Panc1 (cell line): ENCODE data around the gene CD84. TPM values are rescaled to one million over a fixed set of nuclear protein-coding genes. Genes with fewer than 3 reads are reported as not detected.

Experiments
- ATAC-seq: fragments of 200-7000 bp; cut with Tn5 transposase; 2 replicates; pipeline ENCODE4 v1.9.1; 2020; ENCODE audit warnings: mild to moderate bottlenecking, moderate library complexity
- BruUV-seq: library from RNA; stranded (reverse); fragments of 400-500 nt; replicated peaks from 2 replicates; lab custom pipeline; 2021; lab: Mats Ljungman, UMichigan
- CTCF ChIA-PET: fragments of 300-600 bp; sonication (Branson Sonifier 250); formaldehyde crosslinking; loops from one replicate; lab custom pipeline; 2022; ENCODE audit warnings: antibody characterized with exemption; lab: Charles Lee
- POLR2A ChIA-PET: fragments of 300-600 bp; sonication (Branson Sonifier 250); formaldehyde crosslinking; loops from one replicate; lab custom pipeline; 2022; ENCODE audit warnings: antibody characterized with exemption; lab: Charles Lee
- DNase-seq: peaks from one replicate; pipeline ENCODE4 v3.0.0-alpha.2; 2010; ENCODE audit warnings: low read depth, low spot score
- H3K27ac ChIP-seq: 2 replicates; pipeline ENCODE4 v1.5.1; 2011; ENCODE audit warnings: mild to moderate bottlenecking, low read length, inconsistent platforms
- H3K27me3 ChIP-seq: fragments of 200-500 bp; sonication (Bioruptor generic); 2 replicates; pipeline ENCODE4 v1.6.0; 2014; ENCODE audit warnings: low read length, inconsistent platforms; ENCODE audit not compliant: control insufficient read depth, insufficient read depth
- H3K36me3 ChIP-seq: fragments of 200-500 bp; sonication (Bioruptor generic); 2 replicates; pipeline ENCODE4 v1.5.1; 2014; ENCODE audit warnings: inconsistent platforms, mild to moderate bottlenecking, low read length, moderate library complexity; ENCODE audit not compliant: control insufficient read depth, insufficient read depth
- H3K4me1 ChIP-seq: 2 replicates; pipeline ENCODE4 v1.5.1; 2011; ENCODE audit warnings: inconsistent platforms, mild to moderate bottlenecking, low read length, moderate library complexity; ENCODE audit not compliant: control insufficient read depth, insufficient read depth
- H3K4me3 ChIP-seq, 2 experiments: 2 replicates each; pipeline ENCODE4 v1.5.1; 2011 to 2012; ENCODE audit warnings: low read depth in 2 of 2, low read length in 2 of 2, mild to moderate bottlenecking in 2 of 2, inconsistent platforms in 1 of 2, moderate library complexity in 1 of 2
- H3K9me3 ChIP-seq: fragments of 200-500 bp; sonication (Bioruptor generic); 2 replicates; pipeline ENCODE4 v1.5.1; 2014; ENCODE audit warnings: low read depth, mild to moderate bottlenecking, inconsistent platforms, low read length, moderate library complexity; ENCODE audit not compliant: control insufficient read depth, insufficient read depth
- CTCF ChIP-seq: fragments of 450-650 bp; IDR thresholded peaks from 2 replicates; pipeline ENCODE4 v1.5.1; 2017; ENCODE audit warnings: mild to moderate bottlenecking
- POLR2AphosphoS5 ChIP-seq: IDR thresholded peaks from 2 replicates; pipeline ENCODE4 v1.6.1; 2012; ENCODE audit warnings: mild to moderate bottlenecking, low read depth, low read length, moderate library complexity
- REST ChIP-seq, 2 experiments: IDR thresholded peaks; 2 replicates each; pipeline ENCODE4 v1.6.1; 2011 to 2012; ENCODE audit warnings: low read depth in 2 of 2, control low read depth in 1 of 2, low read length in 1 of 2, mild to moderate bottlenecking in 1 of 2, moderate library complexity in 1 of 2; ENCODE audit not compliant: insufficient read depth in 1 of 2
- SIN3A ChIP-seq: IDR thresholded peaks from 2 replicates; pipeline ENCODE4 v1.6.1; 2012; ENCODE audit warnings: low read depth, mild to moderate bottlenecking, low read length, moderate library complexity, borderline replicate concordance; ENCODE audit not compliant: insufficient read depth
- TCF7L2 ChIP-seq: IDR thresholded peaks from 2 replicates; pipeline ENCODE4 v1.6.1; 2011; ENCODE audit warnings: mild to moderate bottlenecking, low read depth, low read length, inconsistent platforms
- in situ Hi-C: cut with HindIII; loops from 2 replicates; pipeline ENCODE4 v1.10.0; 2016; ENCODE audit warnings: low sequenced_read_pairs, low pct_unique_long_range_greater_than_20kb
- intact Hi-C: fragments of 100-400 bp; cut with micrococcal nuclease; formaldehyde crosslinking; loops from one replicate; pipeline ENCODE4 v1.10.0; 2022; ENCODE audit not compliant: unreplicated experiment
- total RNA-seq: library from RNA; stranded (reverse); gene quantifications from one replicate; pipeline ENCODE4 v1.2.1, GENCODE V29; 2021; ENCODE audit not compliant: unreplicated experiment

The CD84 gene
- total RNA-seq, 1 experiment from 2014 or later, result 0.26 TPM

- in situ Hi-C loops, result no loop called here
- peaks cover 2% of the 10 kb centered on the region; the same call in 1 of the 2 replicates for H3K27me3 ChIP-seq
- TF ChIP-seq CTCF (no peak), REST (IDR thresholded peaks at IDR 0.05; ENCODE audit: insufficient read depth in 1 of 2, low read depth in 2 of 2, low read length in 1 of 2) (no peak), TCF7L2 (no peak), SIN3A (no peak), POLR2AphosphoS5 (no peak)
- intact Hi-C loops, result no loop called here
- H3K9me3 ChIP-seq, result no peaks in the 10 kb centered on the region
- H3K4me3 ChIP-seq, result no peak overlapping the region
- no peak for DNase-seq
- ChIA-PET POLR2A (no interaction called here), CTCF (no interaction called here)
- no peaks in the 10 kb centered on the region for H3K36me3 ChIP-seq
- no peaks in the 10 kb centered on the region for H3K4me1 ChIP-seq
- no TSS peak for BruUV-seq
- no peak overlapping the region for H3K27ac ChIP-seq
- no peak for ATAC-seq
These were observed 2.9 kb downstream of the CD84 start for GRCh38 chr1:160576390-160576789.

GRCh38 chr1:160575112-160575664 lies 4.1 kb downstream of the CD84 start:
- in situ Hi-C loops (no loop called here), intact Hi-C loops (no loop called here)
- no TSS peak for BruUV-seq
- no peak overlapping the region for H3K4me3 ChIP-seq
- no peaks in the 10 kb centered on the region for H3K4me1 ChIP-seq
- no peaks in the 10 kb centered on the region for H3K36me3 ChIP-seq
- DNase-seq (no peak), ATAC-seq (no peak)
- no peak overlapping the region for H3K27ac ChIP-seq
- ChIA-PET CTCF (no interaction called here), POLR2A (no interaction called here)
- no peaks in the 10 kb centered on the region for H3K9me3 ChIP-seq
- TF ChIP-seq SIN3A, result no peak
- TF ChIP-seq REST (IDR thresholded peaks at IDR 0.05; ENCODE audit: insufficient read depth in 1 of 2, low read depth in 2 of 2, low read length in 1 of 2), result no peak
- TF ChIP-seq POLR2AphosphoS5, result no peak
- no peak for TF ChIP-seq CTCF
- no peak for TF ChIP-seq TCF7L2
- H3K27me3 ChIP-seq, result peaks cover 2% of the 10 kb centered on the region; the same call in 1 of the 2 replicates
